ENCODE data around the gene USP14.

DNA sequence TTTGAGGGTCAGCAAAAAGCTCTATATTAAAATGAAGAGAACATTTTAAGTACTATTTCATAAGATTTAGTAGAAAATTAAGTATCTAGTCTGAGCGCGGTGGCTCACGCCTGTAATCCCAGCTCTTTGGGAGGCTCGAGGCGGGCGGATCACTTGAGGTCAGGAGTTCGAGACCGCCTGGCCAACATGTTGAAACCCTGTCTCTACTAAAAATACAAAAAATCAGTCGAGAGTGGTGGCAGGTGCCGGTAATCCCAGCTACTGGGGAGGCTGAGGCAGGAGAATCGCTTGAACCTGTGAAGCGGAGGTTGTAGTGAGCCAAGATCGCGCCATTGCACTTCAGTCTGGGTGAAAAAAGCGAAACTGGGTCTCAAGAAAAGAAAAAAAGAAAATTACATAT is 1.6 kb downstream of the USP14 start:
- TF ChIP-seq CTCF (conservative IDR thresholded peaks at IDR 0.05; ENCODE audit: low read length), result no peak
- TF ChIP-seq EZH2phosphoT487 (IDR thresholded peaks at IDR 0.05; ENCODE audit: borderline replicate concordance), result no peak
